Fibroblast of lung (primary cell): ENCODE results near the gene CMYA5. TPM values are rescaled to one million over a fixed set of nuclear protein-coding genes. Genes with fewer than 3 reads are reported as not detected.

ENCODE experiments used
- DNase-seq, 2 donors: peaks; one replicate each; pipeline versions ENCODE4 v3.0.0 to v3.0.0-alpha.2; 2010; ENCODE audit warnings: low read depth in 2 of 2
- H2AFZ ChIP-seq: 2 replicates; pipeline ENCODE4 v1.5.1; 2012; ENCODE audit warnings: low read length, control low read depth, inconsistent platforms
- H3K27ac ChIP-seq: 2 replicates; pipeline ENCODE4 v1.5.1; 2011; ENCODE audit warnings: low read length, control low read depth; ENCODE audit not compliant: insufficient read depth
- H3K27me3 ChIP-seq: 2 replicates; pipeline ENCODE4 v1.5.1; 2011; ENCODE audit warnings: mild to moderate bottlenecking, low read length; ENCODE audit not compliant: control insufficient read depth, insufficient read depth
- H3K36me3 ChIP-seq: 2 replicates; pipeline ENCODE4 v1.5.1; 2011; ENCODE audit warnings: low read length; ENCODE audit not compliant: control insufficient read depth, insufficient read depth
- H3K4me1 ChIP-seq: 2 replicates; pipeline ENCODE4 v1.5.1; 2011; ENCODE audit warnings: low read length; ENCODE audit not compliant: control insufficient read depth, insufficient read depth; ENCODE audit errors: extremely low read depth
- H3K4me2 ChIP-seq: 2 replicates; pipeline ENCODE4 v1.5.1; 2011; ENCODE audit warnings: low read length, control low read depth; ENCODE audit not compliant: insufficient read depth; ENCODE audit errors: extremely low read depth
- H3K4me3 ChIP-seq, 4 experiments: fragments of 200-600 bp in 1 of 4; sonication (generic) in 1 of 4; replicated peaks in 1 of 4; 2 replicates each; pipeline ENCODE4 v1.5.1; 2011 to 2016; ENCODE audit warnings: low read length in 4 of 4, low read depth in 3 of 4, mild to moderate bottlenecking in 3 of 4, control low read depth in 2 of 4, inconsistent platforms in 1 of 4, mixed read lengths in 1 of 4; ENCODE audit not compliant: insufficient read depth in 1 of 4; ENCODE audit errors: control extremely low read depth in 1 of 4
- H3K79me2 ChIP-seq: 2 replicates; pipeline ENCODE4 v1.5.1; 2012; ENCODE audit warnings: mild to moderate bottlenecking, low read length, inconsistent platforms; ENCODE audit not compliant: control insufficient read depth, insufficient read depth
- H3K9ac ChIP-seq: 2 replicates; pipeline ENCODE4 v1.5.1; 2011; ENCODE audit warnings: mild to moderate bottlenecking, low read length, control low read depth; ENCODE audit not compliant: insufficient read depth
- H3K9me3 ChIP-seq: 2 replicates; pipeline ENCODE4 v1.5.1; 2012; ENCODE audit warnings: low read depth, low read length; ENCODE audit not compliant: control insufficient read depth, insufficient read depth
- H4K20me1 ChIP-seq: 2 replicates; pipeline ENCODE4 v1.5.1; 2011; ENCODE audit warnings: low read length; ENCODE audit not compliant: control insufficient read depth, insufficient read depth; ENCODE audit errors: extremely low read depth
- EZH2 ChIP-seq: IDR thresholded peaks from 2 replicates; pipeline ENCODE4 v1.5.1; 2012; ENCODE audit warnings: low read length, control low read depth, mild to moderate bottlenecking; ENCODE audit errors: missing control alignments
- polyA plus RNA-seq, 2 donors: library from polyadenylated mRNA; depleted of rRNA in 1 of 2; stranded (reverse) in 1 of 2; unstranded in 1 of 2; fragments of >200 nt; gene quantifications; 2 replicates each; pipeline ENCODE4 v1.2.1, GENCODE V29; 2011 to 2012; ENCODE audit warnings: missing spikeins in 1 of 2
- total RNA-seq: library from RNA; depleted of rRNA; stranded (reverse); fragments of >200 nt; gene quantifications from 2 replicates; pipeline ENCODE4 v1.2.1, GENCODE V29; 2014
- TF ChIP-seq, protein P1 (sequence below), 2 donors: IDR thresholded peaks in 1 of 2; conservative IDR thresholded peaks in 1 of 2; 1 replicate in 1 of 2; 2 replicates in 1 of 2; pipeline ENCODE4 v1.5.1; 2011 to 2012; ENCODE audit warnings: low read length in 2 of 2, control low read depth in 1 of 2, inconsistent platforms in 1 of 2, low read depth in 1 of 2, mild to moderate bottlenecking in 1 of 2

Gene CMYA5
- total and polyA plus RNA-seq, 2 donors (not counting 1 experiment from before 2014, with no cell fraction given) = 2.0 to 7.8 TPM

DNA sequence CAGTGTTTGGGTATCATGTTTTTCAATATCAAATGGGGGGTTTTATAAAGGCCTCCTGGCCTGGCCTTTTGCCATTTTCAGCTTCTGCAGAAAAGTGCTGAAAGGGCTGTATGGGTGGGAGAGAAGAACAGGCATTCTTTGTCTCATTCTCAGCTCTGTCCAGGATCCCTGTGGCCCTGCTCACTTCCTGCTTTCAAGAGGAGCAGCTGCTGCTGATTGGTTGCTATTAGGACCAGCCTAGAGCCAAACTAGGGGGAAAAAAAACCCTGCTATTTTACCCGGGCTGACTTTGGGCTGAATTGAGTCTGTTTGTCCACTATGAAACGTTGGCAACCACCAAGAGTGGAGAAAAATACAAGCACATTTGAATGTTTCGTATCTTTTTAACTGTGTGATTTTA is 117.1 kb downstream of the CMYA5 start:
- H3K4me2 ChIP-seq = no peak overlapping the region
- H3K79me2 ChIP-seq = no peaks in the 10 kb centered on the region
- H3K4me1 ChIP-seq = no peaks in the 10 kb centered on the region
- H3K36me3 ChIP-seq = no peaks in the 10 kb centered on the region
- no peaks in the 10 kb centered on the region for H3K9me3 ChIP-seq
- TF ChIP-seq, protein P1, sequence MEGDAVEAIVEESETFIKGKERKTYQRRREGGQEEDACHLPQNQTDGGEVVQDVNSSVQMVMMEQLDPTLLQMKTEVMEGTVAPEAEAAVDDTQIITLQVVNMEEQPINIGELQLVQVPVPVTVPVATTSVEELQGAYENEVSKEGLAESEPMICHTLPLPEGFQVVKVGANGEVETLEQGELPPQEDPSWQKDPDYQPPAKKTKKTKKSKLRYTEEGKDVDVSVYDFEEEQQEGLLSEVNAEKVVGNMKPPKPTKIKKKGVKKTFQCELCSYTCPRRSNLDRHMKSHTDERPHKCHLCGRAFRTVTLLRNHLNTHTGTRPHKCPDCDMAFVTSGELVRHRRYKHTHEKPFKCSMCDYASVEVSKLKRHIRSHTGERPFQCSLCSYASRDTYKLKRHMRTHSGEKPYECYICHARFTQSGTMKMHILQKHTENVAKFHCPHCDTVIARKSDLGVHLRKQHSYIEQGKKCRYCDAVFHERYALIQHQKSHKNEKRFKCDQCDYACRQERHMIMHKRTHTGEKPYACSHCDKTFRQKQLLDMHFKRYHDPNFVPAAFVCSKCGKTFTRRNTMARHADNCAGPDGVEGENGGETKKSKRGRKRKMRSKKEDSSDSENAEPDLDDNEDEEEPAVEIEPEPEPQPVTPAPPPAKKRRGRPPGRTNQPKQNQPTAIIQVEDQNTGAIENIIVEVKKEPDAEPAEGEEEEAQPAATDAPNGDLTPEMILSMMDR (conservative IDR thresholded peaks at IDR 0.05 in 1 of 2, IDR thresholded peaks at IDR 0.05 in 1 of 2; ENCODE audit: low read depth in 1 of 2, low read length in 2 of 2) = no peak
- TF ChIP-seq EZH2 = no peak
- H3K9ac ChIP-seq = no peak overlapping the region
- no peak overlapping the region for H3K27ac ChIP-seq
- H3K27me3 ChIP-seq = no peaks in the 10 kb centered on the region
- H2AFZ ChIP-seq = no peak overlapping the region
- peak in 1 of 2 donors; percentile 33 for DNase-seq
- no peaks in the 10 kb centered on the region for H4K20me1 ChIP-seq
- H3K4me3 ChIP-seq = no peak overlapping the region

DNA sequence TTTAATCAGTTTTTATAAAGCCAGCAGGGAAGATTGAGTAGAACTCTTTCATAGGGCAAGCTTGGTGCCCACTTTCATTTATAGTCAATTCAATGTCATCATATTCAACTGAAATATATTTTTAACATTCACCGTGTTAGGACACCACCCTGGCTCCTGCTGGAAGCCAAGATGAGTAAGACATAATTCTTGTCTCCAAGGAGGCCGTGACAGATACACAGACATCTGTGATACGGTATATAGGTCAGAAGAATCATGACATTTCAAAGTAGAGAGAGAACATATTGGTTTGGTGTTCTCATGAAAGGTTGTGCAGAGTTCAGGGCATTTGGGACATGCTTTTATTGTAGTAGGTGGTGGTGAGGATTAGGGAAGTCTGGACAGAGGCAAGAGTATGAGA is 120.1 kb downstream of the CMYA5 start:
- Histone ChIP-seq H3K4me3 (no peak overlapping the region), H3K9ac (no peak overlapping the region), H3K4me1 (no peaks in the 10 kb centered on the region), H2AFZ (no peak overlapping the region), H4K20me1 (no peaks in the 10 kb centered on the region), H3K4me2 (no peak overlapping the region), H3K36me3 (no peaks in the 10 kb centered on the region), H3K27me3 (peaks cover 3% of the 10 kb centered on the region), H3K27ac (no peak overlapping the region), H3K9me3 (no peaks in the 10 kb centered on the region), H3K79me2 (no peaks in the 10 kb centered on the region)
- DNase-seq = no peak
- no peak for TF ChIP-seq EZH2
- TF ChIP-seq, protein P1 (conservative IDR thresholded peaks at IDR 0.05 in 1 of 2, IDR thresholded peaks at IDR 0.05 in 1 of 2; ENCODE audit: low read depth in 1 of 2, low read length in 2 of 2) = no peak

DNA sequence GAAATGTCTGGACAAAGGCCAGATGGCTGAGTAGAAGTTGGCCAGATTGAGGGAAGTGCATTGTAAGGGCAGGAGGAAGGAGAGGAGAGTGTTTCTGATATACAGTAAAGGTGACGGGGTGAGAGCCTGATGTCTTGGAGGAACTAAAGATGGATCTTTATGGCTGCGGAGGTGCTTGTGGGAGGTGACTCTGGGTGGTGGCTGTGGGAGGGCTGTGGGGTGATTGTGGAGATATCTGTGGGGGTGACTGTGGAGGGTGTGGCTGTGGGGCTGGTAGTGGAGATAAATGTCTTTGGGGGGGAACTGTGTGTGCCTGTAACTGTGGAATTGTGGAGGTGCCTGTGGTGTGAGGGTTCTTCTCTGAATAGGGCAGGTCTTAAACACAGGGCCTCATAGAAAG is 121.4 kb downstream of the CMYA5 start:
- Histone ChIP-seq H3K9ac (no peak overlapping the region), H3K79me2 (no peaks in the 10 kb centered on the region), H3K9me3 (no peaks in the 10 kb centered on the region), H3K4me2 (no peak overlapping the region), H3K36me3 (no peaks in the 10 kb centered on the region), H3K27me3 (peaks cover 3% of the 10 kb centered on the region), H3K4me3 (no peak overlapping the region), H4K20me1 (no peaks in the 10 kb centered on the region), H2AFZ (no peak overlapping the region), H3K27ac (no peak overlapping the region), H3K4me1 (no peaks in the 10 kb centered on the region)
- DNase-seq = no peak
- no peak for TF ChIP-seq EZH2
- TF ChIP-seq, protein P1 (conservative IDR thresholded peaks at IDR 0.05 in 1 of 2, IDR thresholded peaks at IDR 0.05 in 1 of 2; ENCODE audit: low read depth in 1 of 2, low read length in 2 of 2) = no peak
